Cortex of kidney (tissue), 1 donor: ENCODE measurements around the gene UNCX.
"Not testable (repeated sequence)": the region's sequence is repeated elsewhere in the genome, so short reads cannot be mapped to it uniquely, and the experiment has no call there.

ENCODE experiments used
- DNase-seq: peaks from one replicate; lab custom pipeline; 2025; lab: John Stamatoyannopoulos, UW

Gene UNCX

GRCh38 chr7:1257863-1258262, 25.2 kb downstream of the UNCX start:
- no peak for DNase-seq

GRCh38 chr7:1259621-1260243, 27.1 kb downstream of the UNCX start:
- DNase-seq = no peak

- DNase-seq = no peak
Measured at GRCh38 chr7:1260244-1260635, 27.6 kb downstream of the UNCX start.

- not testable (repeated sequence) for DNase-seq
Measured at GRCh38 chr7:1261036-1261435, 28.4 kb downstream of the UNCX start.

- DNase-seq = no peak
Measured at GRCh38 chr7:1262441-1262840, 29.8 kb downstream of the UNCX start.

- DNase-seq = no peak
Measured at GRCh38 chr7:1263391-1263951, 30.8 kb downstream of the UNCX start.

- no peak for DNase-seq
Measured at GRCh38 chr7:1264345-1265280, 31.9 kb downstream of the UNCX start.

- no peak for DNase-seq
Measured at GRCh38 chr7:1267016-1267900, 34.6 kb downstream of the UNCX start.

GRCh38 chr7:1268076-1268815, 35.6 kb downstream of the UNCX start:
- DNase-seq = no peak

GRCh38 chr7:1268866-1269265, 36.2 kb downstream of the UNCX start:
- no peak for DNase-seq

- DNase-seq = no peak
Measured at GRCh38 chr7:1269336-1269890, 36.7 kb downstream of the UNCX start.

- no peak for DNase-seq
Measured at GRCh38 chr7:1270181-1270580, 37.5 kb downstream of the UNCX start.

- DNase-seq = no peak
Measured at GRCh38 chr7:1271046-1271445, 38.4 kb downstream of the UNCX start.

GRCh38 chr7:1271656-1272055, 39.0 kb downstream of the UNCX start:
- no peak for DNase-seq

GRCh38 chr7:1272136-1272535, 39.5 kb downstream of the UNCX start:
- DNase-seq = not testable (repeated sequence)

- no peak for DNase-seq
Measured at GRCh38 chr7:1274121-1274875, 41.6 kb downstream of the UNCX start.

- DNase-seq = no peak
Measured at GRCh38 chr7:1274876-1275375, 42.3 kb downstream of the UNCX start.

GRCh38 chr7:1275451-1276381, 43.0 kb downstream of the UNCX start:
- DNase-seq = no peak

- DNase-seq = no peak
Measured at GRCh38 chr7:1276626-1277175, 44.0 kb downstream of the UNCX start.
